ENCODE data around the gene IQUB. TPM values are rescaled to one million over a fixed set of nuclear protein-coding genes. Genes with fewer than 3 reads are reported as not detected.
"Not testable (repeated sequence)": the region's sequence is repeated elsewhere in the genome, so short reads cannot be mapped to it uniquely, and the experiment has no call there.

IQUB gene
- total RNA-seq, 1 experiment from 2014 or later, result 1.1 TPM

GRCh38 chr7:123415625-123416024 lies 118.8 kb downstream of the IQUB start:
- no peak for DNase-seq (ENCODE audit: low read depth)

GRCh38 chr7:123410273-123410904 lies 124.0 kb downstream of the IQUB start:
- DNase-seq (ENCODE audit: low read depth), result no peak

GRCh38 chr7:123407951-123408350 lies 126.4 kb downstream of the IQUB start:
- not testable (repeated sequence) for DNase-seq (ENCODE audit: low read depth)

Other genes starting within 250 kb of the IQUB start
- 64.4 and 81.9 TPM in 2 replicates for gene NDUFA5, start 23.2 kb upstream of the IQUB start, total RNA-seq (2014; rRNA removed; shearing (Covaris generic))
- not detected in 2 replicates for gene ASB15, start 67.2 kb upstream of the IQUB start, total RNA-seq (2014; rRNA removed; shearing (Covaris generic))
- not detected in 2 replicates for gene LMOD2, start 121.3 kb upstream of the IQUB start, total RNA-seq (2014; rRNA removed; shearing (Covaris generic))
- gene WASL, start 214.4 kb upstream of the IQUB start, total RNA-seq (2014; rRNA removed; shearing (Covaris generic)), result 9.2 and 19.7 TPM in 2 replicates

All from M059J (cell line).